Neural progenitor cell (in vitro differentiated cells): Measurements from ENCODE around the gene OTX2.

ENCODE experiments used
- EZH2 ChIP-seq: fragments of 200-600 bp; sonication (generic); IDR thresholded peaks from 2 replicates; pipeline ENCODE4 v1.6.1; 2017; ENCODE audit warnings: antibody characterized with exemption, mild to moderate bottlenecking, moderate library complexity
- TF ChIP-seq, protein P1 (sequence below): fragments of 200-600 bp; sonication (generic); IDR thresholded peaks from 2 replicates; pipeline ENCODE4 v1.5.1; 2017; ENCODE audit warnings: antibody characterized with exemption, mild to moderate bottlenecking

DNA sequence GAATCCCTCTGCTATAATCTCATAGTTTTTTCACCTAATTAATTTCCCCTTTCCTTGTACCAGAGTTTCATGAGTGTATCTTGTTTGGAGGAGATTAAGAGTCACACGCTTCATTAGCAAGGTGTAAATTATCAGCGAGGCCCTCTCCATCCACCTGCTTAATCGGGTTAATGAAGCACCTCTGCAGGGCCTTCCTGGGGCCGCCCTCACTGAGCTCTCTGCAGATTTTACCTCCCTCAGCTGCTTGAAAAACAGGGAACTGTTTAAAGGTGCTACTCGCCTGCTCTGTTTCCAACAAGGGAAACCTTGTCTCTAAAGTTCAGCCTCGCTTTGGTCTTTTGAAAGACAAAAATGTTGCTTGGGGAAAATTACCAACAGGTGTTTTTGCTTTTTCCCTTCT lies 35.8 kb downstream of the OTX2 start:
- TF ChIP-seq, protein P1, sequence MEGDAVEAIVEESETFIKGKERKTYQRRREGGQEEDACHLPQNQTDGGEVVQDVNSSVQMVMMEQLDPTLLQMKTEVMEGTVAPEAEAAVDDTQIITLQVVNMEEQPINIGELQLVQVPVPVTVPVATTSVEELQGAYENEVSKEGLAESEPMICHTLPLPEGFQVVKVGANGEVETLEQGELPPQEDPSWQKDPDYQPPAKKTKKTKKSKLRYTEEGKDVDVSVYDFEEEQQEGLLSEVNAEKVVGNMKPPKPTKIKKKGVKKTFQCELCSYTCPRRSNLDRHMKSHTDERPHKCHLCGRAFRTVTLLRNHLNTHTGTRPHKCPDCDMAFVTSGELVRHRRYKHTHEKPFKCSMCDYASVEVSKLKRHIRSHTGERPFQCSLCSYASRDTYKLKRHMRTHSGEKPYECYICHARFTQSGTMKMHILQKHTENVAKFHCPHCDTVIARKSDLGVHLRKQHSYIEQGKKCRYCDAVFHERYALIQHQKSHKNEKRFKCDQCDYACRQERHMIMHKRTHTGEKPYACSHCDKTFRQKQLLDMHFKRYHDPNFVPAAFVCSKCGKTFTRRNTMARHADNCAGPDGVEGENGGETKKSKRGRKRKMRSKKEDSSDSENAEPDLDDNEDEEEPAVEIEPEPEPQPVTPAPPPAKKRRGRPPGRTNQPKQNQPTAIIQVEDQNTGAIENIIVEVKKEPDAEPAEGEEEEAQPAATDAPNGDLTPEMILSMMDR: no peak
- no peak for TF ChIP-seq EZH2
